Smooth muscle cell (in vitro differentiated cells): ENCODE measurements around the gene TNS3. TPM values are rescaled to one million over a fixed set of nuclear protein-coding genes. Genes with fewer than 3 reads are reported as not detected.

ENCODE experiments used
- DNase-seq: peaks from one replicate; lab custom pipeline; 2025; ENCODE audit not compliant: unreplicated experiment; lab: John Stamatoyannopoulos, UW
- H2AFZ ChIP-seq: fragments of 200-600 bp; sonication (generic); 2 replicates; pipeline ENCODE4 v1.6.0; 2016; ENCODE audit warnings: antibody characterized with exemption, low read depth, mild to moderate bottlenecking
- H3F3A ChIP-seq: fragments of 200-600 bp; sonication (generic); 2 replicates; pipeline ENCODE4 v1.6.0; 2017; ENCODE audit warnings: antibody characterized with exemption, low read depth
- H3K27ac ChIP-seq: fragments of 200-600 bp; sonication (generic); 2 replicates; pipeline ENCODE4 v1.5.1; 2016; ENCODE audit warnings: low read depth, mild to moderate bottlenecking
- H3K27me3 ChIP-seq: fragments of 200-600 bp; sonication (generic); 2 replicates; pipeline ENCODE4 v1.6.1; 2016; ENCODE audit warnings: low read depth, mild to moderate bottlenecking
- H3K36me3 ChIP-seq: fragments of 200-600 bp; sonication (generic); 2 replicates; pipeline ENCODE4 v1.5.1; 2016; ENCODE audit warnings: low read depth
- H3K4me1 ChIP-seq: fragments of 200-600 bp; sonication (generic); 2 replicates; pipeline ENCODE4 v1.5.1; 2016; ENCODE audit warnings: low read depth
- H3K4me2 ChIP-seq: fragments of 200-600 bp; sonication (generic); 2 replicates; pipeline ENCODE4 v1.6.0; 2016; ENCODE audit warnings: mild to moderate bottlenecking
- H3K4me3 ChIP-seq: fragments of 200-600 bp; sonication (generic); 2 replicates; pipeline ENCODE4 v1.5.1; 2016; ENCODE audit warnings: mild to moderate bottlenecking
- H3K79me2 ChIP-seq: fragments of 200-600 bp; sonication (generic); 2 replicates; pipeline ENCODE4 v1.6.0; 2016; ENCODE audit warnings: low read depth, mild to moderate bottlenecking
- H3K9ac ChIP-seq: fragments of 200-600 bp; sonication (generic); 2 replicates; pipeline ENCODE4 v1.6.0; 2016; ENCODE audit warnings: low read depth
- H3K9me3 ChIP-seq: fragments of 200-600 bp; sonication (generic); replicated peaks from 2 replicates; pipeline ENCODE4 v1.5.1; 2016; ENCODE audit warnings: low read depth
- H4K20me1 ChIP-seq: fragments of 200-600 bp; sonication (generic); 2 replicates; pipeline ENCODE4 v1.6.0; 2016; ENCODE audit warnings: low read depth
- CTCF ChIP-seq: fragments of 200-600 bp; sonication (generic); IDR thresholded peaks from 2 replicates; pipeline ENCODE4 v1.5.1; 2017; ENCODE audit warnings: borderline replicate concordance, mild to moderate bottlenecking, antibody characterized with exemption; ENCODE audit not compliant: insufficient read depth, poor library complexity, severe bottlenecking
- whole genome bisulfite sequencing: methylation state at CpG from one replicate; pipeline ENCODE4 v1.1.7; 2016; ENCODE audit warnings: low lambda C conversion rate; 5-methylcytosine and 5-hydroxymethylcytosine counted together
- polyA plus RNA-seq: library from polyadenylated mRNA; unstranded; fragments of >200 nt; fragmentation: Nextera tagmentation; extraction: Ambion mirVana; gene quantifications from 2 replicates; pipeline ENCODE4 v1.2.1, GENCODE V29; 2016
- total RNA-seq: library from RNA; depleted of rRNA; stranded (reverse); fragments of >200 nt; gene quantifications from 2 replicates; pipeline ENCODE4 v1.2.3, GENCODE V29; 2014

The TNS3 gene
- total and polyA plus RNA-seq, 2 experiments from 2014 or later, result 32.6 to 50.5 TPM

DNA sequence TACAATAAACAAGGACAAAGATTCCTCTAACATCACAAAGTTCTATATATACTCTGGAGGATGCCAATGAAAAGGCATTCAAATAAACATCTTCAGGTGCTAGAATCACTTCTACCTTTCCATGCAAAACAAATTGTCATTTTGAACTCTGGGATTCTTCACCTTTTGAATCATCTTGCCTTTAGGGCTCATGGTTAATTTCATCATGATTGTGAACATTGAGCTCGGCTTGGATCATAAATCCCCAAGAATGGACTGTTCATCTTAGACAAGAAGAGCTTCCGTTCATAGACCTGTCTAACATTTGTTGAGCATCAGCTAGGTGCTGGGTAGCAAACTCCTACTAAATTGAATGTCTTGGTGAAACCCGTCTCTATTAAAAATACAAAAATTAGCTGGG lies 212.2 kb downstream of the TNS3 start:
- Histone ChIP-seq H3K27me3 (no peaks in the 10 kb centered on the region), H3K4me3 (no peak overlapping the region), H3K9ac (no peak overlapping the region), H3K27ac (no peak overlapping the region), H3K36me3 (no peaks in the 10 kb centered on the region), H4K20me1 (peaks cover 97% of the 10 kb centered on the region), H3K4me2 (no peak overlapping the region), H3F3A (no peaks in the 10 kb centered on the region), H3K79me2 (peaks cover 17% of the 10 kb centered on the region), H3K9me3 (no peaks in the 10 kb centered on the region), H2AFZ (no peak overlapping the region), H3K4me1 (peaks cover 2% of the 10 kb centered on the region)
- 93% methylated on average over 3 of the region's 3 CpGs for WGBS
- no peak for DNase-seq
- TF ChIP-seq CTCF, result no peak

DNA sequence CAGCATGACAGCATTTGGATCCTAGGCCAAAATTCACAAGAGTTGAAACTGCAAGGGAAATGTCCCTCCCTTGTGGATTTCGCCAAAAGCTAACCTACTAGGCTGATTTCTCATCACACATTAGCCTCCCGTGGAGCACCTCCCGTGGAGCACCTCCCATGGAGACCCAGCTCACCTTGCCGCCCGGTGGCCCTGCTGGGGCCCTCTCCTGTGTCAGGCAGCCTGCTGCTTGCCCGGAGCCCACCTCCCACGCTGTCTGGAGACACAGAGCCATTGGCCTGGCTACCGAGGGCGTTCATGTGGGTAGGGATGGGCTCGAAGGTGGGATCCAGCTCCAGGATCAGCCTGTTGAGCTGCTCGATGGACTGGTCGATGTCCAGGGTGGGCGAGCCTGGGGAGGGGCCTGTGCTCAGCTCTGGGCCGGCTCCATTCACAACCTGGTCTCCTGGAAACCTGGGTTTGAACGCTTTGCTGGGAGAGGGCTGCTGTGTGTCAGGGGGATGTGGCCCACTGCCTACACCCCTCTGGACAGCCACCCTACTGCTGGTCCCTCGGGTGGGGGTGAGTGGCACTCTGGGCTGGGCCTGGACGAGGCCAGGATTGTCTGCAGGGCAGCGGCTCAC lies 213.6 kb downstream of the TNS3 start:
- no peak overlapping the region for H3K27ac ChIP-seq
- H3K27me3 ChIP-seq, result no peaks in the 10 kb centered on the region
- no peak for DNase-seq
- no peak overlapping the region for H2AFZ ChIP-seq
- H3K4me3 ChIP-seq, result no peak overlapping the region
- TF ChIP-seq CTCF, result no peak
- H3K36me3 ChIP-seq, result no peaks in the 10 kb centered on the region
- 98% methylated on average over 18 of the region's 18 CpGs for WGBS
- peaks cover 21% of the 10 kb centered on the region for H3K79me2 ChIP-seq
- no peak overlapping the region for H3K4me2 ChIP-seq
- peaks cover 2% of the 10 kb centered on the region for H3K4me1 ChIP-seq
- H4K20me1 ChIP-seq, result peaks cover 97% of the 10 kb centered on the region
- no peaks in the 10 kb centered on the region for H3K9me3 ChIP-seq
- no peaks in the 10 kb centered on the region for H3F3A ChIP-seq
- H3K9ac ChIP-seq, result no peak overlapping the region

DNA sequence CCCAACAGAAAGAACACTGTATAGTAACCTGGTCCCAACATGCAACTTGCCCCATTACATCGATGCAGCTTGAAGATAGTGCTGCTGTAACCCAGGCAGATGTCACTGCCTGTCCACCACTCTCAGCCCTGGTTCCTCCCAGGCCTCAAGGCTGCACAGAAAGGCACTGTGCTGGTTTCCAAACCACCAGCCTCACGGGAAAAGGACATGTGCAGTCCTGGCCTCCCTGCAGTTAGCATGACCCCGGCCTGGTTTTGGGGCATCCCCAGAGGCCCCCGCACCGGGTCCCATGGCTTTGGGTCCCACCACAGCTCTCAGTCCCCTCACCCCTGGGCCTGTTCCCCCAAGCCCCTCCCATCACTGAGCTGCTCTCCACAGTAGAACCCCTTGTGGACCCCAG lies 214.5 kb downstream of the TNS3 start:
- no peak for TF ChIP-seq CTCF
- Histone ChIP-seq H4K20me1 (peaks cover 97% of the 10 kb centered on the region), H3K27ac (no peak overlapping the region), H3K9me3 (no peaks in the 10 kb centered on the region), H3K9ac (no peak overlapping the region), H3K36me3 (no peaks in the 10 kb centered on the region), H3K27me3 (no peaks in the 10 kb centered on the region), H3K4me1 (peaks cover 2% of the 10 kb centered on the region), H3K4me2 (no peak overlapping the region), H2AFZ (no peak overlapping the region), H3K79me2 (peaks cover 25% of the 10 kb centered on the region), H3K4me3 (no peak overlapping the region), H3F3A (no peaks in the 10 kb centered on the region)
- no peak for DNase-seq
- WGBS, result 85% methylated on average over 5 of the region's 5 CpGs

GRCh38 chr7:47366960-47367359 lies 215.0 kb downstream of the TNS3 start:
- no peaks in the 10 kb centered on the region for H3F3A ChIP-seq
- no peaks in the 10 kb centered on the region for H3K36me3 ChIP-seq
- no peak overlapping the region for H3K4me2 ChIP-seq
- no peak overlapping the region for H3K4me3 ChIP-seq
- H3K79me2 ChIP-seq, result peaks cover 29% of the 10 kb centered on the region
- H3K9ac ChIP-seq, result no peak overlapping the region
- no peak for DNase-seq
- H3K9me3 ChIP-seq, result no peaks in the 10 kb centered on the region
- no peak for TF ChIP-seq CTCF
- WGBS, result 98% methylated on average over 8 of the region's 8 CpGs
- no peaks in the 10 kb centered on the region for H3K4me1 ChIP-seq
- no peaks in the 10 kb centered on the region for H3K27me3 ChIP-seq
- peaks cover 97% of the 10 kb centered on the region for H4K20me1 ChIP-seq
- H2AFZ ChIP-seq, result no peak overlapping the region
- no peak overlapping the region for H3K27ac ChIP-seq
